Effector memory CD8-positive, alpha-beta T cell (primary cell): Measurements from ENCODE around the gene DGKA.
"Not testable (repeated sequence)": the region's sequence is repeated elsewhere in the genome, so short reads cannot be mapped to it uniquely, and the experiment has no call there.

Source experiments
- ATAC-seq: fragments of 150-1000 bp; cut with Tn5 transposase; replicated peaks from 2 replicates; pipeline ENCODE4 v1.10.0; 2021; ENCODE audit warnings: mild to moderate bottlenecking, moderate library complexity
- DNase-seq, 3 experiments: peaks; one replicate each; pipeline ENCODE4 v3.0.0; 2021
- H3K27ac Mint-ChIP-seq, 2 donors: one replicate each; pipeline ENCODE4 v1.8.0; 2022; ENCODE audit warnings: mild to moderate bottlenecking in 2 of 2, mixed read lengths in 2 of 2, moderate library complexity in 2 of 2
- H3K27me3 Mint-ChIP-seq, 2 donors: one replicate each; pipeline ENCODE4 v1.8.0; 2022; ENCODE audit warnings: mixed read lengths in 2 of 2
- H3K36me3 Mint-ChIP-seq: one replicate; pipeline ENCODE4 v1.8.0; 2022; ENCODE audit warnings: mild to moderate bottlenecking, moderate library complexity, mixed read lengths; ENCODE audit not compliant: insufficient read depth
- H3K4me1 Mint-ChIP-seq, 2 donors: one replicate each; pipeline ENCODE4 v1.8.0; 2022; ENCODE audit warnings: low read depth in 2 of 2, mixed read lengths in 2 of 2
- H3K4me3 Mint-ChIP-seq, 2 donors: one replicate each; pipeline ENCODE4 v1.8.0; 2022; ENCODE audit warnings: mild to moderate bottlenecking in 2 of 2, mixed read lengths in 2 of 2, moderate library complexity in 2 of 2
- H3K9me3 Mint-ChIP-seq, 2 donors: one replicate each; pipeline ENCODE4 v1.8.0; 2022; ENCODE audit warnings: mixed read lengths in 2 of 2

DGKA gene

DNA sequence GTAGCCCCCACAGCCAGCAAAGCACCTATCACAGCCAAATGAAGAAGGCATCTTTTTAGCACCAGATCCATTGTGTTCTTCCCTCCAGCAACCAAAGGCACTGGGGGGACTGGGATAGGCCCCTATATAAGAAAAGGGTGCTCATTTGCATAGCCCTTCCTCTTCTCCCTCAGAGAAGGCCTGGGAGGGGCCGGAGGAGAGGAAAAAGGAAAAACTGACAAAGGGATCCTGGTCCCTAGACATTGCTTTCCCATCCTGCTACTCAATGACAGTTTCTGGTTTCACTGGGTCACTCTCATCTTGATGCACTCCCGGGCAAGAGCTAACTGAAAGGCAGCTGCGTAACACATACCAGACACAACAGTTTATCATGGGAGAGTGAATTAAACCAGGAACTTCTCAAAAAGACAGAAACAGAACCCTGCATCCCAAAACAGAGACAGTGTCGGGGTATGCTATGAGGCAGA lies 35.0 kb downstream of the DGKA start, which contains the start of gene PMEL:
TSS of gene PMEL (minus strand) at position 102 of the 467 bp plus-strand sequence. CDS start at position 71, 31 bp downstream.
- no peaks in the 10 kb centered on the region for H3K9me3 Mint-ChIP-seq
- no peak for ATAC-seq
- DNase-seq = no peak
- no peaks in the 10 kb centered on the region for H3K27me3 Mint-ChIP-seq
- H3K27ac Mint-ChIP-seq = peak within 1 kb of the TSS; percentile 92 to 95
- H3K4me1 Mint-ChIP-seq = peaks cover 27 to 28% of the 10 kb centered on the region in 2 donors
- H3K4me3 Mint-ChIP-seq = peak within 1 kb of the TSS; percentile 97 to 98
- no peaks in the 10 kb centered on the region for H3K36me3 Mint-ChIP-seq

- H3K27me3 Mint-ChIP-seq = no peaks in the 10 kb centered on the region
- no peaks in the 10 kb centered on the region for H3K9me3 Mint-ChIP-seq
- H3K36me3 Mint-ChIP-seq = peaks cover 2% of the 10 kb centered on the region
- H3K4me1 Mint-ChIP-seq = peaks cover 27 to 28% of the 10 kb centered on the region in 2 donors
- peak; percentile 80 to 85 (median 84) for DNase-seq
- peak; percentile 97 for ATAC-seq
- peak within 1 kb of the TSS; percentile 97 to 98 for H3K4me3 Mint-ChIP-seq
- H3K27ac Mint-ChIP-seq = peak within 1 kb of the TSS; percentile 92 to 95
Measured at GRCh38 chr12:55966408-55967281, 35.7 kb downstream of the DGKA start, which contains the start of gene CDK2. Gene CDK2, plus strand, starts transcription at chr12:55966830. Its CDS starts 179 bp downstream, at chr12:55967009.

- Mint-ChIP-seq H3K9me3 (no peaks in the 10 kb centered on the region), H3K27ac (no peak overlapping the region), H3K4me3 (no peak overlapping the region), H3K4me1 (peaks cover 27 to 28% of the 10 kb centered on the region in 2 donors), H3K36me3 (peaks cover 2% of the 10 kb centered on the region), H3K27me3 (no peaks in the 10 kb centered on the region)
- ATAC-seq (no peak), DNase-seq (no peak)
Measured at GRCh38 chr12:55969356-55969755, 38.4 kb downstream of the DGKA start.

GRCh38 chr12:55970775-55971174 lies 39.8 kb downstream of the DGKA start:
- no peaks in the 10 kb centered on the region for H3K9me3 Mint-ChIP-seq
- H3K4me3 Mint-ChIP-seq = no peak overlapping the region
- peaks cover 2% of the 10 kb centered on the region for H3K36me3 Mint-ChIP-seq
- H3K27ac Mint-ChIP-seq = no peak overlapping the region
- H3K27me3 Mint-ChIP-seq = no peaks in the 10 kb centered on the region
- H3K4me1 Mint-ChIP-seq = peaks cover 23 to 29% of the 10 kb centered on the region in 2 donors
- DNase-seq = no peak
- ATAC-seq = no peak

DNA sequence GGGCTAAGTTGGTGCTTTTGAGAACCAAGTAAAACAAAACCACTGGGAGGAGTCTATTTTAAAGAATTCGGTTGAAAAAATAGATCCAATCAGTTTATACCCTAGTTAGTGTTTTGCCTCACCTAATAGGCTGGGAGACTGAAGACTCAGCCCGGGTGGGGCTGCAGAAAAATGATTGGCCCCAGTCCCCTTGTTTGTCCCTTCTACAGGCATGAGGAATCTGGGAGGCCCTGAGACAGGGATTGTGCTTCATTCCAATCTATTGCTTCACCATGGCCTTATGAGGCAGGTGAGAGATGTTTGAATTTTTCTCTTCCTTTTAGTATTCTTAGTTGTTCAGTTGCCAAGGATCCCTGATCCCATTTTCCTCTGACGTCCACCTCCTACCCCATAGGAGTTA lies 41.1 kb downstream of the DGKA start:
- H3K36me3 Mint-ChIP-seq = peaks cover 5% of the 10 kb centered on the region
- H3K9me3 Mint-ChIP-seq = no peaks in the 10 kb centered on the region
- DNase-seq = no peak
- H3K27ac Mint-ChIP-seq = no peak overlapping the region
- H3K4me1 Mint-ChIP-seq = peaks cover 19 to 20% of the 10 kb centered on the region in 2 donors
- no peak for ATAC-seq
- no peaks in the 10 kb centered on the region for H3K27me3 Mint-ChIP-seq
- H3K4me3 Mint-ChIP-seq = no peak overlapping the region

GRCh38 chr12:55972456-55972855 lies 41.5 kb downstream of the DGKA start:
- Mint-ChIP-seq H3K27me3 (no peaks in the 10 kb centered on the region), H3K9me3 (no peaks in the 10 kb centered on the region), H3K36me3 (peaks cover 5% of the 10 kb centered on the region), H3K4me1 (peaks cover 17 to 18% of the 10 kb centered on the region in 2 donors), H3K4me3 (no peak overlapping the region), H3K27ac (no peak overlapping the region)
- no peak for ATAC-seq
- DNase-seq = no peak

GRCh38 chr12:55972911-55973598 lies 42.1 kb downstream of the DGKA start:
- H3K9me3 Mint-ChIP-seq = no peaks in the 10 kb centered on the region
- DNase-seq = no peak

DNA sequence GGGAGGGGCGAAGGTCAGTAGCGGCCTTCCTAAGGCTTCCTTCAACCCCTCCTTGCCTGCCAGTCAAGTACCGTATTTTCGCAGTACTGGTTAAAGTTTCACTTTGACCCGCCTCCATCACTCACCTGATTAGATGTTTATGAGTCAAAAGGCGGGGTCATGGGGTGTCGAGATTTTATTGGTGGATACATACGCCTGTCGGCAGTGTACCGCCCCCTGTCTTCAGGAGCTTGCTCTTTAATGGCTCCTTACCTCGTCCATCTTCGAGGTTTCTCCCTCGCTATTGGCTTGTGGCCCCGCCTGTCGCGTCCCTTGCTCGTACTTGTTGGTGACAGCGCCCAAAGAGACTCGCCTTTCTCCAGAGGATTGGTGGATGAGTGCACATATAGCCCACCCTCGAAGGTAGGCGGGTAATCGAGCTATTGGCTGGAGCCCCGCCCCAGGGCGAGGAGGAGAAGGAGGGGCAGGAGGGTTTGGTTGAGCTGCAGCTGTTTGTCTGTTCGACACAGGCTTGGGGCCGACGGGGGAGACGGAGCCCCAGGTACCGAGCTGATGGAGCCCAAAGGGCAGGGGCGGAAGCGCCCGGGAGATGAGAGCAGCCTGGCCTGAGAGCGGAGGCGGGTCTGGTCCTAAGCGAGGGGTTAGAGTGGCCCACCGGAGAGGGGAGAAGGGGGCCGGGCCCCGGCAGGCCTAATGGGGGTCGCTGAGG lies 42.8 kb downstream of the DGKA start, which contains the start of gene RAB5B:
TSS of gene RAB5B (plus strand) at position 480 of the 709 bp plus-strand sequence. CDS start 12,883 bp downstream, outside the sequence.
- Mint-ChIP-seq H3K36me3 (peaks cover 5% of the 10 kb centered on the region), H3K4me3 (no peak within 1 kb of the TSS), H3K4me1 (peaks cover 16 to 18% of the 10 kb centered on the region in 2 donors), H3K27me3 (no peaks in the 10 kb centered on the region), H3K9me3 (no peaks in the 10 kb centered on the region), H3K27ac (no peak within 1 kb of the TSS)
- ATAC-seq (peak; percentile 88), DNase-seq (peak; percentile 95 to 97 (median 96))

More at GRCh38 chr12:55972911-55973598, 42.1 kb downstream of the DGKA start:
- ATAC-seq = no peak
- Mint-ChIP-seq H3K27ac (no peak overlapping the region), H3K36me3 (peaks cover 5% of the 10 kb centered on the region), H3K27me3 (no peaks in the 10 kb centered on the region), H3K4me3 (no peak overlapping the region), H3K4me1 (peaks cover 15% of the 10 kb centered on the region in 2 donors)

DNA sequence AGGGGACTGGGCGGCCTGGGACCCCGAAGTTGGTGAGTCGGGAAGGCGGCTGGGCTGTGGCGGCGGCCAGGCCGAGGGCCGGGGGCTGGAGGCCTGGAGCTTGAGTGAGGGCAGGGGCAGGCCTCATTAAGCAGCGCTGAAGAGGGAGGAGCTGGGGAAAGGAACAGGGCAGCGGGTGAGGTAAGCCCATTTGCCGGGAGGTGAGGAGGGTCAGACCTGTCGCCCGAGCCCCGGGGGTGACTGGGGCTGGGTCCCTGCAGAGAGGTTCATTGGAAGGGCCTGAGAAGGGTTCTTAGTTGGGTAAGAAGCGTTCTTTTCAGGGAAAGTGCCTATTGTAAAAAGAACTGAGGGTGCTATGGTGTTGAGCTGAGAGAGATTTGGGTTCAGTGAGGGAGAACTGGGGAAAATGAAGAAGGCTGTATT lies 43.4 kb downstream of the DGKA start:
- H3K27me3 Mint-ChIP-seq = no peaks in the 10 kb centered on the region
- no peak overlapping the region for H3K4me3 Mint-ChIP-seq
- H3K27ac Mint-ChIP-seq = no peak overlapping the region
- peaks cover 19 to 23% of the 10 kb centered on the region in 2 donors for H3K4me1 Mint-ChIP-seq
- no peak for ATAC-seq
- no peaks in the 10 kb centered on the region for H3K9me3 Mint-ChIP-seq
- H3K36me3 Mint-ChIP-seq = peaks cover 5% of the 10 kb centered on the region
- DNase-seq = peak in 1 of 3 experiments; percentile 31

GRCh38 chr12:55978393-55978792 lies 47.4 kb downstream of the DGKA start:
- Mint-ChIP-seq H3K4me3 (peak overlapping the region in 1 of 2 donors; percentile 17), H3K36me3 (peaks cover 24% of the 10 kb centered on the region), H3K4me1 (peaks cover 19 to 29% of the 10 kb centered on the region in 2 donors), H3K27ac (peak overlapping the region; percentile 35 to 49), H3K27me3 (no peaks in the 10 kb centered on the region), H3K9me3 (no peaks in the 10 kb centered on the region)
- ATAC-seq (no peak), DNase-seq (no peak)

GRCh38 chr12:55979069-55979468 lies 48.1 kb downstream of the DGKA start:
- peaks cover 30% of the 10 kb centered on the region for H3K36me3 Mint-ChIP-seq
- no peaks in the 10 kb centered on the region for H3K9me3 Mint-ChIP-seq
- DNase-seq = no peak
- no peak for ATAC-seq
- H3K4me3 Mint-ChIP-seq = no peak overlapping the region
- no peaks in the 10 kb centered on the region for H3K27me3 Mint-ChIP-seq
- H3K27ac Mint-ChIP-seq = no peak overlapping the region
- peaks cover 20 to 29% of the 10 kb centered on the region in 2 donors for H3K4me1 Mint-ChIP-seq

DNA sequence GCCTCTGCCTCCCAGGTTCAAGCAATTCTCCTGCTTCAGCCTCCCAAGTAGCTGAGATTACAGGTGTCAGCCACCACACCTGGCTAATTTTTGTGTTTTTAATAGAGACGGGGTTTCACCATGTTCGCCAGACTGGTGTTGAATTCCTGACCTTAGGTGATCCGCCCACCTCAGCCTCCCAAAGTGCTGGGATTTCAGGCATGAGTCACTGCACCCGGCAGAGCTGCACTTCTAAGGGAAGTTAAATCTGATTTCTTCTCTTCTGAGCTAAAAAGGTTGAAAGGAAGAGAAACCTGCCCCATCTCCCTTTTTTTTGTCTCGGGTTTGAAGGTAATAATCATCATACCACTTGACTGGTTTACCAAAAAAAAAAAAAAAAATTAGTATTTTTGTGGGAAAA lies 50.9 kb downstream of the DGKA start:
- Mint-ChIP-seq H3K36me3 (peaks cover 42% of the 10 kb centered on the region), H3K4me1 (peaks cover 13 to 31% of the 10 kb centered on the region in 2 donors)
- not testable (repeated sequence) for ATAC-seq, H3K27me3 Mint-ChIP-seq, H3K27ac Mint-ChIP-seq, H3K4me3 Mint-ChIP-seq, H3K9me3 Mint-ChIP-seq, DNase-seq
